Measurements from ENCODE around the gene ATP1B1. TPM values are rescaled to one million over a fixed set of nuclear protein-coding genes. Genes with fewer than 3 reads are reported as not detected.

Gene ATP1B1
- total and polyA plus RNA-seq, 10 donors: 3.1 to 101 (median 57.3) TPM

GRCh38 chr1:169089776-169090175, 16.7 kb upstream of the ATP1B1 start:
- Histone ChIP-seq H3K4me3 (no peak overlapping the region), H3K27me3 (replicated peaks in 1 of 7) (peaks cover 0 to 4% (median 0%) of the 10 kb centered on the region in 7 donors), H3K4me1 (no peaks in the 10 kb centered on the region), H3K36me3 (no peaks in the 10 kb centered on the region), H3K9me3 (no peaks in the 10 kb centered on the region), H3K27ac (no peak overlapping the region)
- 80 to 94% (median 80%) methylated on average over 2 of the region's 2 CpGs for WGBS, 5 donors
- no peak for TF ChIP-seq POLR2AphosphoS5 (IDR thresholded peaks at IDR 0.05)
- no peak for DNase-seq
- intact Hi-C loops (cut with DNase I; ENCODE audit: low total_unique reads): no loop called here

- Histone ChIP-seq H3K4me3 (no peak overlapping the region), H3K36me3 (no peaks in the 10 kb centered on the region), H3K27me3 (replicated peaks in 1 of 7) (peaks cover 0 to 4% (median 0%) of the 10 kb centered on the region in 7 donors), H3K4me1 (no peaks in the 10 kb centered on the region), H3K9me3 (no peaks in the 10 kb centered on the region), H3K27ac (no peak overlapping the region)
- no peak for TF ChIP-seq POLR2A (IDR thresholded peaks at IDR 0.05)
- TF ChIP-seq POLR2AphosphoS5 (IDR thresholded peaks at IDR 0.05): no peak
- TF ChIP-seq CTCF (IDR thresholded peaks at IDR 0.05 in 8 of 11, conservative IDR thresholded peaks at IDR 0.05 in 3 of 11): no peak
- no peak for DNase-seq
- intact Hi-C loops (cut with DNase I; ENCODE audit: low total_unique reads): no loop called here
- 61 to 74% (median 66%) methylated on average over 4 of the region's 4 CpGs for WGBS, 5 donors
Observed at GRCh38 chr1:169090308-169090899, 16.1 kb upstream of the ATP1B1 start.

GRCh38 chr1:169090900-169091311, 15.6 kb upstream of the ATP1B1 start:
- Histone ChIP-seq H3K4me3 (no peak overlapping the region), H3K27ac (no peak overlapping the region), H3K9me3 (no peaks in the 10 kb centered on the region), H3K36me3 (no peaks in the 10 kb centered on the region), H3K4me1 (no peaks in the 10 kb centered on the region), H3K27me3 (replicated peaks in 1 of 7) (peaks cover 0 to 4% (median 0%) of the 10 kb centered on the region in 7 donors)
- no peak for DNase-seq
- 75 to 87% (median 78%) methylated on average over 4 of the region's 4 CpGs for WGBS, 5 donors
- TF ChIP-seq POLR2AphosphoS5 (IDR thresholded peaks at IDR 0.05) (no peak), CTCF (IDR thresholded peaks at IDR 0.05 in 8 of 11, conservative IDR thresholded peaks at IDR 0.05 in 3 of 11) (no peak), POLR2A (IDR thresholded peaks at IDR 0.05) (no peak)
- intact Hi-C loops (cut with DNase I; ENCODE audit: low total_unique reads): no loop called here

- H3K9me3 ChIP-seq: no peaks in the 10 kb centered on the region
- DNase-seq: no peak
- H3K4me3 ChIP-seq: no peak overlapping the region
- H3K36me3 ChIP-seq: no peaks in the 10 kb centered on the region
- H3K4me1 ChIP-seq: no peaks in the 10 kb centered on the region
- H3K27me3 ChIP-seq (replicated peaks in 1 of 7): peaks cover 0 to 4% (median 0%) of the 10 kb centered on the region in 7 donors
- intact Hi-C loops (cut with DNase I; ENCODE audit: low total_unique reads): no loop called here
- TF ChIP-seq POLR2AphosphoS5 (IDR thresholded peaks at IDR 0.05) (no peak), POLR2A (IDR thresholded peaks at IDR 0.05) (no peak), CTCF (IDR thresholded peaks at IDR 0.05 in 8 of 11, conservative IDR thresholded peaks at IDR 0.05 in 3 of 11) (no peak)
- WGBS, 5 donors: 75 to 84% (median 83%) methylated on average over 4 of the region's 4 CpGs
- H3K27ac ChIP-seq: no peak overlapping the region
Observed at GRCh38 chr1:169091480-169091941, 15.0 kb upstream of the ATP1B1 start.

Measured in spleen (tissue), 11 donors.